GM06990 (cell line): ENCODE results near the gene CAB39.

Experiments used
- DNase-seq: peaks from one replicate; pipeline ENCODE4 v3.0.0-alpha.2; 2011; ENCODE audit not compliant: insufficient read length; ENCODE audit errors: extremely low read depth
- H3K27me3 ChIP-seq: replicated peaks from 2 replicates; pipeline ENCODE4 v1.6.0; 2011; ENCODE audit warnings: low read length; ENCODE audit not compliant: control insufficient read depth, insufficient read depth
- H3K36me3 ChIP-seq: 2 replicates; pipeline ENCODE4 v1.5.1; 2011; ENCODE audit warnings: low read length; ENCODE audit not compliant: control insufficient read depth, insufficient read depth
- H3K4me3 ChIP-seq: replicated peaks from 2 replicates; pipeline ENCODE4 v1.5.1; 2011; ENCODE audit warnings: low read depth, mild to moderate bottlenecking, control low read depth, low read length
- CTCF ChIP-seq: IDR thresholded peaks from 2 replicates; pipeline ENCODE4 v1.5.1; 2011; ENCODE audit warnings: low read length, control low read depth, mild to moderate bottlenecking, inconsistent platforms; ENCODE audit not compliant: insufficient read depth, poor library complexity, severe bottlenecking

The CAB39 gene

GRCh38 chr2:230684270-230685168, 28.1 kb upstream of the CAB39 start:
- TF ChIP-seq CTCF = no peak
- Histone ChIP-seq H3K27me3 (no peaks in the 10 kb centered on the region), H3K36me3 (no peaks in the 10 kb centered on the region), H3K4me3 (no peak overlapping the region)
- no peak for DNase-seq

DNA sequence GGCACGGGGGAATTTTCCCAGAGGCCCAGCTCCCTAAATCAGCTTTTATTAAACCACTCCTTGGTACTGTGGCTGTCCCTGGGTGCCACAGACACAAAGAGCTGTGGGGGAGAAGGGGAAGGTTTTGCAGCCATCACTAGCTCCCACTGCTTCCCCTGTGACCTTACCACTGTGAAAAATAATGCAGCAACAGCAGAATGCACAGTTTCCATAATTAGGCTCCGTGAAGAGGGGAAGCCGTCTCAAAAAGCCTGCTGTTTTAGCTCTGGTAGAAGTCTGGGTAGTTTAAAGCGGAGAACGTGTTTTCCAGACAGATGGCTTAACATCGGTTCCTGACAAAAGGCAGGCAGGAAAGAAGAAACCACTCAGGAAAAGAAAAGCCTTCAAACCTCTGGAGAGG, 27.5 kb upstream of the CAB39 start:
- H3K4me3 ChIP-seq = no peak overlapping the region
- DNase-seq = no peak
- H3K27me3 ChIP-seq = no peaks in the 10 kb centered on the region
- H3K36me3 ChIP-seq = no peaks in the 10 kb centered on the region
- TF ChIP-seq CTCF = no peak

DNA sequence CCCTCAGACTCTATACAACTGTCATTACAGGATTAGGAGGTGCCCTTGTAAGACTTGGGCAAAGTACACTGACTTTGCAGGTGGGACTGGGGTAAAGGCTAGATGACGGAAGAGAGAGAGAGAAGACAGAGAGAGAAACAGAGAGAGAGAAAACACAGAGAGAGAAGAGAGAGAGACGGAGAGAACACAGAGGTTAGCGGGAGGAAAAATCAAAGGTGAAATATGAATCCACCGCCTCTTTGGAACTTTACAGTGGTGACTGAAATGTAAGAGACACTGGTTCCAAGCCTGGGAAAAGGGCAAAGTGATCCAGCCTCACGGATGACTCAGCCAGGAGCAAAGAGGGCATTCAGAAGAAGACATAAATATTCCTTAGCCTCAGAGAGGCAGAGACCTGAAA, 25.1 kb upstream of the CAB39 start:
- no peaks in the 10 kb centered on the region for H3K27me3 ChIP-seq
- H3K36me3 ChIP-seq = no peaks in the 10 kb centered on the region
- H3K4me3 ChIP-seq = no peak overlapping the region
- TF ChIP-seq CTCF = no peak
- DNase-seq = no peak

- Histone ChIP-seq H3K36me3 (no peaks in the 10 kb centered on the region), H3K27me3 (no peaks in the 10 kb centered on the region), H3K4me3 (no peak overlapping the region)
- no peak for TF ChIP-seq CTCF
- no peak for DNase-seq
Measured at GRCh38 chr2:230688490-230688889, 24.2 kb upstream of the CAB39 start.

DNA sequence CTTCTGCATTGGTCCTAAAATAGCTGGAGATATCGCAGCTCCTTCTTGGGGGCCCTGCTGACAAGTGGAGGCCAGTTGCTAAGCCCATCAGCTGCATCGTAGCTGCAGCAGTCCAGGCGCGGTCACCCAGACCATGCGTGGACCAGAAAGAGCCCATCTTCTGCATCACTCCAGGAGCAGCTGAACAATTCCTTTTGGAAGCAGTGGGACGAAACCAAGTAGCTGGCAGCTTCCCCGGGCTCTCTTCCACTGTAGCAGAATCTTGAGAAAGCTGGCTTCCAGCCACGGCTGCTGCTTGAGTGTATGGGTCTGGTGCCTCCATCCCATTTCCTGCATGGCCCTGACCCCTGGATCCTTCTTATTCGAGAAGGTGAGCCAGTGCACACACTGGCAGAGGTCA, 22.2 kb upstream of the CAB39 start:
- H3K36me3 ChIP-seq = no peaks in the 10 kb centered on the region
- DNase-seq = no peak
- H3K27me3 ChIP-seq = no peaks in the 10 kb centered on the region
- TF ChIP-seq CTCF = no peak
- no peak overlapping the region for H3K4me3 ChIP-seq

DNA sequence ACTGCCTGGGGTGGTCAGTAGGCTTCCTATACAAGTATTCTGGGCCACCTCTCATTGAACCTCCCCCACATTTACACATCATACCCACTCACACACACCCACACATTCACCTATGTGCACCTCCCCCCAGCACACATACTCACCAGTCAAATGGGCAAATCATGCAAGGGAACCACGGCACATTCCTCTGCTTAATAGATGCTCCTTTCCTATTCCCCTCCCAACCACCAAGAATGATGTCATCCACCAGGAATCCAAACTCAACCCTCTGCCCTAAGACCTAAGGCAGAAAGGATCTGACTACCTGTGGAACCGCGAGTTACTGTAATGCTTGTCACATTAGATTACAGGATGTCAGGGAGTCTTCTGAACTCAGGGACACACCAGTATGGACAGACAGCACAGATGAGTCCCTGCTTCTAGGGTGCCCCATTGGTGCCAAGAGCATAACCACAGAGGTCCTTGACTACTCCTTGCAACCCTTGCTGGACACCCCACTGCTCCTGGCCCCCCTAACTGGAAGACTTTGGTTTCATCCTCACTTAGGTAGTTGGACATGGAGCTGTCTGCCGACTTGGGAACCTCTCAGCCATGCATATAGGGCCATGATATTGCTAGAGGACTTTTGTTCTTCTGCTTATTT, 21.5 kb upstream of the CAB39 start:
- Histone ChIP-seq H3K4me3 (no peak overlapping the region), H3K36me3 (no peaks in the 10 kb centered on the region), H3K27me3 (no peaks in the 10 kb centered on the region)
- DNase-seq = no peak
- no peak for TF ChIP-seq CTCF
